ENCODE measurements around the gene LIMCH1. TPM values are rescaled to one million over a fixed set of nuclear protein-coding genes. Genes with fewer than 3 reads are reported as not detected.

The LIMCH1 gene
- total and polyA plus RNA-seq, 3 donors from 2014 or later, result 14.0 to 20.9 (median 18.6) TPM

- 6 to 8% methylated on average over 15 of the region's 15 CpGs for WGBS, 2 donors
- intact Hi-C loops (cut with DNase I; ENCODE audit: low total_unique reads), result no loop called here
- Histone ChIP-seq H3K27me3 (no peaks in the 10 kb centered on the region), H3K4me3 (no peak within 1 kb of the TSS), H3K27ac (no peak within 1 kb of the TSS), H3K36me3 (ENCODE audit: low read depth, missing control alignments) (no peaks in the 10 kb centered on the region), H3K9me3 (no peaks in the 10 kb centered on the region), H3K4me1 (no peaks in the 10 kb centered on the region)
- TF ChIP-seq POLR2A (IDR thresholded peaks at IDR 0.05) (no peak), CTCF (IDR thresholded peaks at IDR 0.05) (no peak)
- no peak for DNase-seq
Measured at GRCh38 chr4:41748571-41749475, 210.9 kb downstream of the LIMCH1 start, which contains the start of gene PHOX2B. TSS of gene PHOX2B (minus strand) at chr4:41748725. CDS start at chr4:41748610, 115 bp downstream.

GRCh38 chr4:41749631-41750039, 211.7 kb downstream of the LIMCH1 start:
- H3K36me3 ChIP-seq (ENCODE audit: low read depth, missing control alignments), result no peaks in the 10 kb centered on the region
- TF ChIP-seq CTCF (IDR thresholded peaks at IDR 0.05) (no peak), POLR2A (IDR thresholded peaks at IDR 0.05) (no peak)
- H3K4me1 ChIP-seq, result no peaks in the 10 kb centered on the region
- intact Hi-C loops (cut with DNase I; ENCODE audit: low total_unique reads), result no loop called here
- H3K27ac ChIP-seq, result no peak overlapping the region
- no peak overlapping the region for H3K4me3 ChIP-seq
- no peaks in the 10 kb centered on the region for H3K27me3 ChIP-seq
- no peak for DNase-seq
- no peaks in the 10 kb centered on the region for H3K9me3 ChIP-seq
- WGBS, 2 donors, result 8 to 9% methylated on average over 12 of the region's 12 CpGs

Other genes with a start within 250 kb of the LIMCH1 start
- under 1 TPM in 1 of 2 donors, not detected in 1; 0.16 TPM for gene PHOX2B, start 210.6 kb downstream of the LIMCH1 start, total RNA-seq
- gene PHOX2B, start 210.6 kb downstream of the LIMCH1 start, polyA plus RNA-seq (ENCODE audit: insufficient read depth, low read depth, low replicate concordance), result 0.20 TPM

Data from testis (tissue), 3 donors.